M059J (cell line): Measurements from ENCODE around the gene GPR25. TPM values are rescaled to one million over a fixed set of nuclear protein-coding genes. Genes with fewer than 3 reads are reported as not detected.
"Not testable (repeated sequence)": the region's sequence is repeated elsewhere in the genome, so short reads cannot be mapped to it uniquely, and the experiment has no call there.

ENCODE experiments used
- DNase-seq: peaks from one replicate; pipeline ENCODE4 v3.0.0-alpha.2; 2012; ENCODE audit warnings: low read depth
- total RNA-seq: library from RNA; depleted of rRNA; stranded (reverse); fragments of >200 nt; shearing (Covaris generic); gene quantifications from 2 replicates; pipeline ENCODE4 v1.2.3, GENCODE V29; 2014; rRNA removed

The GPR25 gene
- total RNA-seq, 1 experiment from 2014 or later = not detected

GRCh38 chr1:200911936-200912335, 39.2 kb downstream of the GPR25 start:
- DNase-seq = not testable (repeated sequence)

GRCh38 chr1:200912737-200913407, 40.1 kb downstream of the GPR25 start:
- no peak for DNase-seq

- DNase-seq = no peak
Observed at GRCh38 chr1:200916152-200916551, 43.4 kb downstream of the GPR25 start.

GRCh38 chr1:200916681-200917080, 43.9 kb downstream of the GPR25 start:
- no peak for DNase-seq

- DNase-seq = no peak
Observed at GRCh38 chr1:200917291-200917817, 44.6 kb downstream of the GPR25 start.

GRCh38 chr1:200918006-200918405, 45.2 kb downstream of the GPR25 start:
- DNase-seq = no peak

- DNase-seq = no peak
Observed at GRCh38 chr1:200919386-200919785, 46.6 kb downstream of the GPR25 start.

GRCh38 chr1:200921571-200922110, 48.9 kb downstream of the GPR25 start:
- DNase-seq = no peak

GRCh38 chr1:200922406-200922805, 49.6 kb downstream of the GPR25 start:
- no peak for DNase-seq

GRCh38 chr1:200923601-200924000, 50.8 kb downstream of the GPR25 start:
- DNase-seq = peak; percentile 7

Other genes with a start within 250 kb of the GPR25 start
- gene DDX59, start 203.1 kb upstream of the GPR25 start, total RNA-seq = 18.1 and 30.1 TPM in 2 replicates
- gene CAMSAP2, start 134.1 kb upstream of the GPR25 start, total RNA-seq = 16.1 and 24.3 TPM in 2 replicates
- 2.8 and 4.9 TPM in 2 replicates for gene INAVA, start 21.9 kb downstream of the GPR25 start, total RNA-seq
- 0.52 and 1.2 TPM in 2 replicates for gene KIF21B, start 150.7 kb downstream of the GPR25 start, total RNA-seq
- gene CACNA1S, start 239.4 kb downstream of the GPR25 start, total RNA-seq = not detected in 2 replicates